HEK293 (cell line): ENCODE data around the gene PTPMT1.

Experiments
- CTCF ChIA-PET: fragments of 350-600 bp; formaldehyde crosslinking; extraction: SDS; loops from one replicate; lab custom pipeline; 2021; ENCODE audit warnings: antibody characterized with exemption; lab: Yijun Ruan, JAX
- POLR2A ChIA-PET: fragments of 300-600 bp; formaldehyde crosslinking; extraction: SDS; loops from one replicate; lab custom pipeline; 2020; ENCODE audit warnings: antibody characterized with exemption, inconsistent platforms; lab: Yijun Ruan, JAX
- H3K27ac ChIP-seq: fragments of 200-500 bp; sonication (Bioruptor generic); 2 replicates; pipeline ENCODE4 v1.5.1; 2014; ENCODE audit warnings: low read depth, low read length, control low read depth, inconsistent platforms; ENCODE audit errors: extremely low read depth
- H3K36me3 ChIP-seq, 2 experiments: fragments of 200-500 bp in 1 of 2; sonication (Bioruptor generic) in 1 of 2; 1 replicate in 1 of 2; 2 replicates in 1 of 2; pipeline ENCODE4 v1.5.1; 2014 to 2017; ENCODE audit warnings: inconsistent platforms in 2 of 2, low read length in 2 of 2; ENCODE audit not compliant: control insufficient read depth in 2 of 2, insufficient read depth in 1 of 2
- H3K4me1 ChIP-seq: fragments of 200-500 bp; sonication (Bioruptor generic); 2 replicates; pipeline ENCODE4 v1.5.1; 2014; ENCODE audit warnings: mild to moderate bottlenecking, low read length, inconsistent platforms; ENCODE audit not compliant: control insufficient read depth, insufficient read depth
- H3K4me3 ChIP-seq: 2 replicates; pipeline ENCODE4 v1.5.1; 2011; ENCODE audit warnings: low read depth, mild to moderate bottlenecking, control low read depth, low read length, moderate library complexity
- H3K9me3 ChIP-seq: fragments of 200-500 bp; sonication (Bioruptor generic); 2 replicates; pipeline ENCODE4 v1.5.1; 2014; ENCODE audit warnings: low read depth, low read length, inconsistent platforms; ENCODE audit not compliant: control insufficient read depth, insufficient read depth
- FEZF1 ChIP-seq: fragments of 450-650 bp; formaldehyde crosslinking; IDR thresholded peaks from 2 replicates; pipeline ENCODE4 v1.5.1; 2016; ENCODE audit warnings: missing biosample characterization, missing genetic modification characterization
- GLIS1 ChIP-seq: fragments of 450-650 bp; formaldehyde crosslinking; IDR thresholded peaks from 2 replicates; pipeline ENCODE4 v1.5.1; 2016; ENCODE audit warnings: missing biosample characterization, missing genetic modification characterization
- KLF9 ChIP-seq: fragments of 450-650 bp; formaldehyde crosslinking; IDR thresholded peaks from 2 replicates; pipeline ENCODE4 v1.5.1; 2016; ENCODE audit warnings: missing biosample characterization, missing genetic modification characterization, low read depth
- REPIN1 ChIP-seq: fragments of 450-650 bp; formaldehyde crosslinking; IDR thresholded peaks from 2 replicates; pipeline ENCODE4 v1.5.1; 2017; ENCODE audit warnings: missing biosample characterization, missing genetic modification characterization, low read depth
- SALL2 ChIP-seq: fragments of 450-650 bp; formaldehyde crosslinking; IDR thresholded peaks from 2 replicates; pipeline ENCODE4 v1.5.0; 2017; ENCODE audit warnings: missing biosample characterization, mild to moderate bottlenecking, missing genetic modification characterization, borderline replicate concordance
- YY2 ChIP-seq: fragments of 450-650 bp; formaldehyde crosslinking; IDR thresholded peaks from 2 replicates; pipeline ENCODE4 v1.5.1; 2016; ENCODE audit warnings: missing biosample characterization, missing genetic modification characterization
- ZBTB21 ChIP-seq: fragments of 450-650 bp; formaldehyde crosslinking; IDR thresholded peaks from 2 replicates; pipeline ENCODE4 v1.5.1; 2017; ENCODE audit warnings: missing biosample characterization, missing genetic modification characterization
- ZBTB48 ChIP-seq: fragments of 450-650 bp; formaldehyde crosslinking; IDR thresholded peaks from 2 replicates; pipeline ENCODE4 v1.5.1; 2016; ENCODE audit warnings: missing biosample characterization, missing genetic modification characterization
- ZEB2 ChIP-seq: fragments of 450-650 bp; formaldehyde crosslinking; IDR thresholded peaks from 2 replicates; pipeline ENCODE4 v1.5.1; 2016; ENCODE audit warnings: missing biosample characterization, missing genetic modification characterization
- ZFP37 ChIP-seq: fragments of 450-650 bp; formaldehyde crosslinking; IDR thresholded peaks from 2 replicates; pipeline ENCODE4 v1.5.1; 2016; ENCODE audit warnings: missing biosample characterization, missing genetic modification characterization
- ZFP41 ChIP-seq: fragments of 450-650 bp; formaldehyde crosslinking; IDR thresholded peaks from 2 replicates; pipeline ENCODE4 v1.5.1; 2016; ENCODE audit warnings: missing biosample characterization, missing genetic modification characterization, borderline replicate concordance
- ZNF112 ChIP-seq: fragments of 450-650 bp; formaldehyde crosslinking; IDR thresholded peaks from 2 replicates; pipeline ENCODE4 v1.5.0; 2017; ENCODE audit warnings: missing biosample characterization, missing genetic modification characterization
- ZNF132 ChIP-seq: fragments of 450-650 bp; formaldehyde crosslinking; IDR thresholded peaks from 2 replicates; pipeline ENCODE4 v1.5.1; 2017; ENCODE audit warnings: missing biosample characterization, missing genetic modification characterization, borderline replicate concordance
- ZNF2 ChIP-seq: fragments of 450-650 bp; formaldehyde crosslinking; IDR thresholded peaks from 2 replicates; pipeline ENCODE4 v1.5.1; 2016; ENCODE audit warnings: missing biosample characterization, missing genetic modification characterization
- ZNF214 ChIP-seq: fragments of 450-650 bp; formaldehyde crosslinking; IDR thresholded peaks from 2 replicates; pipeline ENCODE4 v1.5.1; 2017; ENCODE audit warnings: missing biosample characterization, mild to moderate bottlenecking, missing genetic modification characterization, borderline replicate concordance
- ZNF223 ChIP-seq: fragments of 450-650 bp; formaldehyde crosslinking; IDR thresholded peaks from 2 replicates; pipeline ENCODE4 v1.5.1; 2016; ENCODE audit warnings: missing biosample characterization, missing genetic modification characterization
- ZNF354C ChIP-seq: fragments of 450-650 bp; formaldehyde crosslinking; IDR thresholded peaks from 2 replicates; pipeline ENCODE4 v1.5.1; 2016; ENCODE audit warnings: missing biosample characterization, missing genetic modification characterization, low read depth, borderline replicate concordance
- ZNF48 ChIP-seq: fragments of 450-650 bp; formaldehyde crosslinking; IDR thresholded peaks from 2 replicates; pipeline ENCODE4 v1.5.1; 2016; ENCODE audit warnings: missing biosample characterization, missing genetic modification characterization
- ZNF521 ChIP-seq: fragments of 450-650 bp; formaldehyde crosslinking; IDR thresholded peaks from 2 replicates; pipeline ENCODE4 v1.5.1; 2017; ENCODE audit warnings: missing biosample characterization, mild to moderate bottlenecking, missing genetic modification characterization
- ZNF529 ChIP-seq: fragments of 450-650 bp; formaldehyde crosslinking; IDR thresholded peaks from 2 replicates; pipeline ENCODE4 v1.5.1; 2017; ENCODE audit warnings: missing genetic modification characterization, missing biosample characterization; ENCODE audit not compliant: insufficient replicate concordance
- ZNF621 ChIP-seq: fragments of 450-650 bp; formaldehyde crosslinking; IDR thresholded peaks from 2 replicates; pipeline ENCODE4 v1.5.1; 2017; ENCODE audit warnings: missing biosample characterization, missing genetic modification characterization
- ZNF747 ChIP-seq: fragments of 450-650 bp; formaldehyde crosslinking; IDR thresholded peaks from 2 replicates; pipeline ENCODE4 v1.5.1; 2016; ENCODE audit warnings: missing biosample characterization, missing genetic modification characterization
- ZNF777 ChIP-seq: fragments of 450-650 bp; formaldehyde crosslinking; IDR thresholded peaks from 2 replicates; pipeline ENCODE4 v1.5.1; 2017; ENCODE audit warnings: missing biosample characterization, missing genetic modification characterization, borderline replicate concordance
- ZSCAN23 ChIP-seq: fragments of 450-650 bp; formaldehyde crosslinking; IDR thresholded peaks from 2 replicates; pipeline ENCODE4 v1.5.1; 2016; ENCODE audit warnings: missing biosample characterization, missing genetic modification characterization
- ZXDB ChIP-seq: fragments of 450-650 bp; formaldehyde crosslinking; IDR thresholded peaks from 2 replicates; pipeline ENCODE4 v1.5.1; 2016; ENCODE audit warnings: missing biosample characterization, missing genetic modification characterization
- TF ChIP-seq, protein P1 (sequence below): fragments of 450-650 bp; formaldehyde crosslinking; IDR thresholded peaks from 2 replicates; pipeline ENCODE4 v1.5.1; 2016; ENCODE audit warnings: missing biosample characterization, missing genetic modification characterization
- TF ChIP-seq, protein P2 (sequence below): fragments of 450-650 bp; formaldehyde crosslinking; IDR thresholded peaks from 2 replicates; pipeline ENCODE4 v1.5.1; 2016; ENCODE audit warnings: missing biosample characterization, missing genetic modification characterization, borderline replicate concordance
- TF ChIP-seq, protein P3 (sequence below): fragments of 450-650 bp; formaldehyde crosslinking; optimal IDR thresholded peaks from 2 replicates; pipeline ENCODE3; 2016; ENCODE audit warnings: missing biosample characterization, mild to moderate bottlenecking, missing genetic modification characterization
- TF ChIP-seq, protein P4 (sequence below): fragments of 450-650 bp; formaldehyde crosslinking; IDR thresholded peaks from 2 replicates; pipeline ENCODE4 v1.5.1; 2016; ENCODE audit warnings: missing biosample characterization, missing genetic modification characterization, low read depth

Gene PTPMT1

DNA sequence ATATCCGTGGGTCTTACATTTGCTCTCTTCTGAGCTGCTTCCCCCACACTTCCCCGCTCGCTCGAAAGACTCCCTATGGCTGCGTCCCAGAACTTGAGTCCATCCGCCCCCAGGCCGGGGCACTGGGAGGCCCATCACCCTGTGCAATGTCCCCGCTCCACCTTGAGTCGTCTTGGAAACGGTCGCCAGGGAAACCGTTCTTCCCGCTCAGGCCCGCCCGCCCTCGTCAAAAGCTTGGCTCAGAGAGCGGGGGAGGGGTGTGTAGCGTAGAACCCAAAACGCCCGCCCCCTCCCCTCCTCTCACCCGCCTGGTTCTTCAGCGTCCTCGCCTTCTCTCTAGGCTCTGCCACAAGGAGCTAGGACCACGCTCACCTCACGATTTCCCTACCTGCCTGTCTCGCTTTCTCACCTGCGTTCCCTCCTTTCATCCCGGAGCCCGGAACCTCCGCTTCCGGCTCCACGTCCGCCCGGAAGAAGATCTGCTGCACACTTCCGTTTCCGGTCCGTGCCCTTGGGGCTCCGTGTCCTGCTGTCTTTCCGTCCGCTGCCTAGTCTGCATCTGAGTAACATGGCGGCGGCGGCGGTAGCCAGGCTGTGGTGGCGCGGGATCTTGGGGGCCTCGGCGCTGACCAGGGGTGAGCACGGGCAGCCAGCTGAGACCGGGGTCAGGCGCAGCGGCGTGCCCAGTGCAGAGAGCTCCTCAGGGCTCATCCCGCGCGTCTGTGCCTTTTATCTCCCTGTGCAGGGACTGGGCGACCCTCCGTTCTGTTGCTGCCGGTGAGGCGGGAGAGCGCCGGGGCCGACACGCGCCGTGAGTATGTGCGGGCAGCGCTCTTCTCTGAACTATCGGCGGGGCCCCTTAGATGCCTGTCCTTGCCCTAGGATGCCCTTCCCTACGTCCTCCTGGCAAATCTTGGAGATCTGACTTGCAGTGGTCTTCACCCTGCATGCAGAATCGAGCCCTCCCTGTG lies 13.4 kb downstream of the PTPMT1 start, which contains the start of the genes KBTBD4 and NDUFS3:
KBTBD4 (minus strand) TSS at position 447 of the 971 bp plus-strand sequence; CDS start at position 428, 19 bp downstream.
NDUFS3 (plus strand) TSS at position 551 of the 971 bp plus-strand sequence; CDS start at position 569, 18 bp downstream.
- Histone ChIP-seq H3K9me3 (no peaks in the 10 kb centered on the region), H3K36me3 (peaks cover 16 to 73% of the 10 kb centered on the region in 2 experiments; a peak in 2 of 3 replicates), H3K4me3 (peak within 1 kb of the TSS; percentile 100), H3K4me1 (no peaks in the 10 kb centered on the region), H3K27ac (peak within 1 kb of the TSS; percentile 51; the same call in 1 of the 2 replicates)
- ChIA-PET POLR2A (interaction anchor here (0.5 to 3.7 kb wide), 8 partner anchors 8 to 269 kb away, joined by 3 to 31 read pairs (median 4); partner anchors contain the start of genes C1QTNF4, NUP160 and PTPMT1), CTCF (interaction anchor here (1.0 to 1.8 kb wide), 3 partner anchors 25 to 274 kb away, joined by 3 to 8 read pairs (median 3); partner anchors contain the start of gene CELF1)
- TF ChIP-seq, protein P1, sequence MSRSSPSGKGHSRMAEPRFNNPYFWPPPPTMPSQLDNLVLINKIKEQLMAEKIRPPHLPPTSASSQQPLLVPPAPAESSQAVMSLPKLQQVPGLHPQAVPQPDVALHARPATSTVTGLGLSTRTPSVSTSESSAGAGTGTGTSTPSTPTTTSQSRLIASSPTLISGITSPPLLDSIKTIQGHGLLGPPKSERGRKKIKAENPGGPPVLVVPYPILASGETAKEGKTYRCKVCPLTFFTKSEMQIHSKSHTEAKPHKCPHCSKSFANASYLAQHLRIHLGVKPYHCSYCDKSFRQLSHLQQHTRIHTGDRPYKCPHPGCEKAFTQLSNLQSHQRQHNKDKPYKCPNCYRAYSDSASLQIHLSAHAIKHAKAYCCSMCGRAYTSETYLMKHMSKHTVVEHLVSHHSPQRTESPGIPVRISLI (tag by site-specific recombination) = 0 out of 2 replicates have a peak, but pooled peaks have one; percentile 51
- TF ChIP-seq ZNF2 (tag by site-specific recombination) = peak; percentile 99
- TF ChIP-seq GLIS1 (tag by site-specific recombination) = peak; percentile 79; the same call in 1 of the 2 replicates
- no peak for TF ChIP-seq ZNF529
- TF ChIP-seq ZNF621 (tag by site-specific recombination) = no peak
- TF ChIP-seq, protein P2, sequence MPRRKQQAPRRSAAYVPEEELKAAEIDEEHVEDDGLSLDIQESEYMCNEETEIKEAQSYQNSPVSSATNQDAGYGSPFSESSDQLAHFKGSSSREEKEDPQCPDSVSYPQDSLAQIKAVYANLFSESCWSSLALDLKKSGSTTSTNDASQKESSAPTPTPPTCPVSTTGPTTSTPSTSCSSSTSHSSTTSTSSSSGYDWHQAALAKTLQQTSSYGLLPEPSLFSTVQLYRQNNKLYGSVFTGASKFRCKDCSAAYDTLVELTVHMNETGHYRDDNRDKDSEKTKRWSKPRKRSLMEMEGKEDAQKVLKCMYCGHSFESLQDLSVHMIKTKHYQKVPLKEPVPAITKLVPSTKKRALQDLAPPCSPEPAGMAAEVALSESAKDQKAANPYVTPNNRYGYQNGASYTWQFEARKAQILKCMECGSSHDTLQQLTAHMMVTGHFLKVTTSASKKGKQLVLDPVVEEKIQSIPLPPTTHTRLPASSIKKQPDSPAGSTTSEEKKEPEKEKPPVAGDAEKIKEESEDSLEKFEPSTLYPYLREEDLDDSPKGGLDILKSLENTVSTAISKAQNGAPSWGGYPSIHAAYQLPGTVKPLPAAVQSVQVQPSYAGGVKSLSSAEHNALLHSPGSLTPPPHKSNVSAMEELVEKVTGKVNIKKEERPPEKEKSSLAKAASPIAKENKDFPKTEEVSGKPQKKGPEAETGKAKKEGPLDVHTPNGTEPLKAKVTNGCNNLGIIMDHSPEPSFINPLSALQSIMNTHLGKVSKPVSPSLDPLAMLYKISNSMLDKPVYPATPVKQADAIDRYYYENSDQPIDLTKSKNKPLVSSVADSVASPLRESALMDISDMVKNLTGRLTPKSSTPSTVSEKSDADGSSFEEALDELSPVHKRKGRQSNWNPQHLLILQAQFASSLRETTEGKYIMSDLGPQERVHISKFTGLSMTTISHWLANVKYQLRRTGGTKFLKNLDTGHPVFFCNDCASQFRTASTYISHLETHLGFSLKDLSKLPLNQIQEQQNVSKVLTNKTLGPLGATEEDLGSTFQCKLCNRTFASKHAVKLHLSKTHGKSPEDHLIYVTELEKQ = peak; percentile 95
- no peak for TF ChIP-seq ZNF48
- peak; percentile 99 for TF ChIP-seq REPIN1
- no peak for TF ChIP-seq ZNF354C (tag by site-specific recombination)
- TF ChIP-seq KLF9 (tag by site-specific recombination) = peak; percentile 93
- peak; percentile 52; the same call in 1 of the 2 replicates for TF ChIP-seq FEZF1 (tag by site-specific recombination)
- TF ChIP-seq ZNF521 (tag by site-specific recombination) = no peak
- TF ChIP-seq ZNF223 (tag by site-specific recombination) = no peak
- no peak for TF ChIP-seq ZFP41 (tag by site-specific recombination)
- TF ChIP-seq ZNF777 (tag by site-specific recombination) = peak; percentile 77; the same call in 1 of the 2 replicates
- TF ChIP-seq ZFP37 (tag by site-specific recombination) = peak; percentile 97; the same call in 1 of the 2 replicates
- peak; percentile 71 for TF ChIP-seq ZBTB48 (tag by site-specific recombination)
- TF ChIP-seq ZSCAN23 (tag by site-specific recombination) = peak; percentile 98
- TF ChIP-seq, protein P3, sequence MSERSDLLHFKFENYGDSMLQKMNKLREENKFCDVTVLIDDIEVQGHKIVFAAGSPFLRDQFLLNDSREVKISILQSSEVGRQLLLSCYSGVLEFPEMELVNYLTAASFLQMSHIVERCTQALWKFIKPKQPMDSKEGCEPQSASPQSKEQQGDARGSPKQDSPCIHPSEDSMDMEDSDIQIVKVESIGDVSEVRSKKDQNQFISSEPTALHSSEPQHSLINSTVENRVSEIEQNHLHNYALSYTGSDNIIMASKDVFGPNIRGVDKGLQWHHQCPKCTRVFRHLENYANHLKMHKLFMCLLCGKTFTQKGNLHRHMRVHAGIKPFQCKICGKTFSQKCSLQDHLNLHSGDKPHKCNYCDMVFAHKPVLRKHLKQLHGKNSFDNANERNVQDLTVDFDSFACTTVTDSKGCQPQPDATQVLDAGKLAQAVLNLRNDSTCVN (tag by site-specific recombination) = peak; percentile 57
- TF ChIP-seq ZNF747 (tag by site-specific recombination) = no peak
- no peak for TF ChIP-seq ZNF112 (tag by site-specific recombination)
- TF ChIP-seq ZXDB = peak; percentile 99
- TF ChIP-seq, protein P4, sequence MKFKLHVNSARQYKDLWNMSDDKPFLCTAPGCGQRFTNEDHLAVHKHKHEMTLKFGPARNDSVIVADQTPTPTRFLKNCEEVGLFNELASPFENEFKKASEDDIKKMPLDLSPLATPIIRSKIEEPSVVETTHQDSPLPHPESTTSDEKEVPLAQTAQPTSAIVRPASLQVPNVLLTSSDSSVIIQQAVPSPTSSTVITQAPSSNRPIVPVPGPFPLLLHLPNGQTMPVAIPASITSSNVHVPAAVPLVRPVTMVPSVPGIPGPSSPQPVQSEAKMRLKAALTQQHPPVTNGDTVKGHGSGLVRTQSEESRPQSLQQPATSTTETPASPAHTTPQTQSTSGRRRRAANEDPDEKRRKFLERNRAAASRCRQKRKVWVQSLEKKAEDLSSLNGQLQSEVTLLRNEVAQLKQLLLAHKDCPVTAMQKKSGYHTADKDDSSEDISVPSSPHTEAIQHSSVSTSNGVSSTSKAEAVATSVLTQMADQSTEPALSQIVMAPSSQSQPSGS = no peak
- no peak for TF ChIP-seq ZNF214 (tag by site-specific recombination)
- TF ChIP-seq ZEB2 (tag by site-specific recombination) = peak; percentile 99
- TF ChIP-seq YY2 = peak; percentile 98
- no peak for TF ChIP-seq ZNF132 (tag by site-specific recombination)
- TF ChIP-seq SALL2 (tag by site-specific recombination) = peak; percentile 96
- peak; percentile 86 for TF ChIP-seq ZBTB21 (tag by site-specific recombination)
